GM18870 (cell line): ENCODE measurements around the gene MED22.
"Not testable (repeated sequence)": the region's sequence is repeated elsewhere in the genome, so short reads cannot be mapped to it uniquely, and the experiment has no call there.

Source experiments
- ATAC-seq: cut with Tn5 transposase; IDR thresholded peaks from one replicate; pipeline ENCODE4 v1.9.1; 2021; ENCODE audit warnings: moderate library complexity; ENCODE audit not compliant: unreplicated experiment

MED22 gene

DNA sequence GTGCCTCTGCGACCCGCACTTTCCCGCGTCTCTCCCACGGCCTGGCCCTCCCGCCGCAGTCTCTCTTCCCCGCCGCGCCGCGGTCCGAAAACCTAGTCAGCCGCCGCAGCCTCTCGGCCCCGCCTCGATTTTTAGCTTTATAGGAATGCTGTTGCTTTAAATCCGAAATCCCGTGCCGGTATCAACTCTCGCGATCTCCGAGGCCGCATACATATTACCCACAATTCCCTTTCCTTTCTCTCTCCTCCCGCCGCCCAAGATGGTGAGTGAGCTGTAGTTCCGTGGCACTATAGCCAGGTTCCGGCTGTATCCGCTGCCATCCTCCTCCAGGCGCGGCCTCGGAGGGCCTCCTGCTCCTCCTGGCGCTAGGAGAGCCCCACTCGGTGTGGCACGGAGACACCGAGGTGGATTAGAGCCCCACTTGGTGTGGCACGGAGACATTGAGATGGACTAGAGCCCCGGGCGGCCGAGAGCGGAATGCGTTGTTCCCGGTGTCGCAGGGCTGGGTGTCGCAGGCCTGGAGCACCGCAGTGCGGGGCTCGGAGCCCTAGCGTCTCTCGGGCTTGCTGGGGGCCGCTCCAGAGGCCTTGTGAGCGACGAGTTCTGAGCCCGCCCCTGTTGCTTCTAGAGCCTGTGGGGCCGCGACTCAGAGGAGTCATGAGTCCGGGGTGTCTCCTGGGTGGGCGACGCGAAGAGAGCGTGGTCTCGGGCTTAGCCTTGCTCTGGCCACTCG is at the start of gene MED22, which contains the start of gene RPL7A:
MED22 (minus strand) TSS at position 147 of the 733 bp plus-strand sequence. CDS start 1,469 bp downstream, outside the sequence.
RPL7A (plus strand) TSS at position 234 of the 733 bp plus-strand sequence; CDS start at position 260, 26 bp downstream.
- ATAC-seq, result peak; percentile 82

DNA sequence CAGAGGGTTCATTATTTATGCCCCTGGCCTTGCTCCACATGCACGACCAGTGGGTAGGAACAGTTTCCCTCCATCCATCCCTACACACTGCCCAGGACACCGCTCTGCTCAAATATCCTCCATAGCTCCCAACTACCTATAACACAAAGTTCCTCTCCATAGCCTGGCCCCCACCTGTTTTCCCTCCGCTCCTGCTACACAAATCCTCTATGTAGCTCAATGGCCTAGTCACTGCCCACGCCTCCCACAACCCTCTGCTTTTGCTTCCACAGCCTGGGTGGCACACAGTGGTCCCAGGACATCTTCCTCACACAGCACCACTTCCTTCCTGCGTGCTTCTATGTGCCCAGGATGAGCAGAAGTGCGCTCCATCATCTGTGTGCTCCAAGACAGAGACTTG is 49.4 kb upstream of the MED22 start:
- no peak for ATAC-seq

GRCh38 chr9:133396952-133397351 is 49.0 kb upstream of the MED22 start:
- ATAC-seq, result no peak

GRCh38 chr9:133394687-133395271 is 46.8 kb upstream of the MED22 start:
- ATAC-seq, result no peak

DNA sequence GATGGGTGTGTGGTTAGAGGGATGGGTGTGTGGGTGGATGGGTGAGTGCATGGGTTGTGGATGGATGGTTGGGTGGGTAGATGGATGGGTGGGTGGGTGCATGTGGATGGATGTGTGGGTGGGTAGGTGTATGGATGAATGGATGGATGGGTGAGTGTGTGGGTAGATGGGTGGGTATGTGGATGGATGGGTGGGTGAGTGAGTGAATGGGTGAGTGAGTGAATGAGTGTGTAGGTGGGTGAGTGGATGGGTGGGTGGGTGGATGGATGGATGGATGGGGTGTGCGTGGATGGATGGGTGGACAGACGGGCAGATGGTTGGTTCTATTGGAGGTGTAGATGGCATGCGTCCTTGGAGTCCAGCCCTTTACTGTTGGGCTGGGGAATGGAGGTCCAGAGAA is 45.5 kb upstream of the MED22 start:
- ATAC-seq, result no peak

DNA sequence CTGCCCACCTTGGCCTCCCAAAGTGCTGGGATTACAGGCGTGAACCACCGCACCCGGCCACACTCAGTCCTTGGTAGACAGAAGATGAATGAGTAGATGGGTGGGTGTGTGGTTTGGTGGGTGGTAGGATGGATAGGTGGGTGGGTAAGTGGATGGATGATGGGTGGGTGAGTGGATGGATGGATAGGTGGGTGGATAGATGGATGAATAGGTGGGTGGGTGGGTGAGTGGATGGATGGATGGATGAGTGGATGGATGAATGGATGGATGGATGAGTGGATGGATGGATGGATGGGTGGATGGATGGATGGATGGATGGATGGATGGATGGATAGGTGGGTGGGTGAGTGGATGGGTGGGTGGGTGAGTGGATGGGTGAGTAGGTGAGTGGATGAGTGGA is 44.4 kb upstream of the MED22 start:
- not testable (repeated sequence) for ATAC-seq

GRCh38 chr9:133391449-133391848 is 43.5 kb upstream of the MED22 start:
- not testable (repeated sequence) for ATAC-seq

DNA sequence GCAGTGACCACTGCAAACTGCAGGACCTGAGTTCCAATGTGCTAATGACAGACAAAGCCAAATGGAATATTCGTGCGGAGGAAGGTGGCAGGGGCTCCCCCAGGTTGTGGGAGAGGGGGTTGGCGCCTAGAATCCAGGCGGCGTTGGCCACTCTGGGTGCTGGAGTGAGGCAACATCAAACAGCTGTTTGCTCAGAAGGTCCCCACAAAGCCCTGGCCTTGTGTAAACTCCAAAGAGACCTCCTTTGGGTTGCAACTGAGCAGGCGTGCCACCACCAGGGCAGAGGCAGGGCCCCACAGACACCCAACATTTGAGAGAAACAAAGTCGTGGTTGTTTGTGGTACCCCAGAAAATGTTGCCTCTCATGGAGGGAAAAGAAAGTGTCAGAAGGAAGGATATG is 42.8 kb upstream of the MED22 start:
- ATAC-seq, result no peak

- ATAC-seq, result no peak
Observed at GRCh38 chr9:133389562-133389961, 41.6 kb upstream of the MED22 start.

GRCh38 chr9:133389025-133389557 is 41.2 kb upstream of the MED22 start:
- ATAC-seq, result no peak

DNA sequence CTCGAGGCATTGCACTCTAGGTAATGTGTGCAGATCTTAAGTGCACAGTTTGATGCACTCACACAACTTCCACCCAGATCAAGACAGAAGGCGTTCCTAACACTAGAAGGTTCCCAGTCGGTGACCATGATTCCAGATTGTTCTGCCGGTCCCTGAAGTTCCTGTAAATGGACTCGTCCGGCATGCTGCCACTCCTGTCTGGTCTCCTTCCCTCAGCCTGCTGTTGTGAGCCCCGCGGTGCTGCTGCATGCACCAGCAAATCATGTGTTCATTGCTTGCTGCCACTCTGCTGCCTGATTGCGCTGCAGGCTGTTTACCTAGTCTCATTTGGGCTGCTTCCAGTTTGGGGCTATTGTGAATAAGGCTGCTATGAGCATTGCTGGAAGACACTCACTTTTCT is 39.7 kb upstream of the MED22 start:
- no peak for ATAC-seq

DNA sequence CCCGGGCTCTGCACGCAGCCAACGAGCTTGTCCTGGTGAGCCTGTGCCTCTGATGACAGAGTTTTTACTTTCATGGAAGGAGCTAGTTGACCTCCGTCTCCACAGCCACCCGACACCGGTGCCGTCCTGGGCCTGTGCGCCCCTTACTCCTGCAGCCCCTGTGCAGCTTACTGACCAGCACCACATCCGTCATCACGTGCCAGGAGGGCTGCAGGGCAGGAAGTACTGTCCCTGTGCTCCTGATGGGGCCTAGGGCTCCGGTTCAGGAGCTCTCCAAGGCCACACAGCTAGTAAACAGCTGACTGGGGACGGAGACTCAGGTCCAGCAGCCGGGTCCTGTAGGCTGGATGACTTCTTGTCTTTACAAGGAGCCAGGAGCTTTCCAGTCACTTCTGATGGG is 38.4 kb upstream of the MED22 start:
- no peak for ATAC-seq

- no peak for ATAC-seq
Observed at GRCh38 chr9:133385452-133385851, 37.5 kb upstream of the MED22 start.

GRCh38 chr9:133384736-133385321 is 36.9 kb upstream of the MED22 start:
- no peak for ATAC-seq

DNA sequence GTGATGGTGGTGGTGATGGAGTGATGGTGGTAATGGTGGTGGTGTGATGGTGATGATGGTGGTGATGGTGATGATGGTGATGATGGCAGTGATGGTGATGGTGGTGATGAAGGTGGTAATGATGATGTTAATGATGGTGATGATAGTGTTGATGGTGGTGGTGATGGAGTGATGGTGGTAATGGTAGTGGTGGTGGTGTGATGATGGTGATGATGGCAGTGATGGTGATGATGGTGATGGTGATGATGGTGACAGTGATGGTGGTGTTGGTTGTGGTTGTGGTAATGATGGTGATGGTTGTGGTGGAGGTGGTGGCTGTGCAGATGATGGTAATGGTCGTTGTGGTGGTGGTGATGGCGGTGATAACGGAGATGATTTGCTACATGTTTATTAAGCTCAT is 35.5 kb upstream of the MED22 start:
- no peak for ATAC-seq

DNA sequence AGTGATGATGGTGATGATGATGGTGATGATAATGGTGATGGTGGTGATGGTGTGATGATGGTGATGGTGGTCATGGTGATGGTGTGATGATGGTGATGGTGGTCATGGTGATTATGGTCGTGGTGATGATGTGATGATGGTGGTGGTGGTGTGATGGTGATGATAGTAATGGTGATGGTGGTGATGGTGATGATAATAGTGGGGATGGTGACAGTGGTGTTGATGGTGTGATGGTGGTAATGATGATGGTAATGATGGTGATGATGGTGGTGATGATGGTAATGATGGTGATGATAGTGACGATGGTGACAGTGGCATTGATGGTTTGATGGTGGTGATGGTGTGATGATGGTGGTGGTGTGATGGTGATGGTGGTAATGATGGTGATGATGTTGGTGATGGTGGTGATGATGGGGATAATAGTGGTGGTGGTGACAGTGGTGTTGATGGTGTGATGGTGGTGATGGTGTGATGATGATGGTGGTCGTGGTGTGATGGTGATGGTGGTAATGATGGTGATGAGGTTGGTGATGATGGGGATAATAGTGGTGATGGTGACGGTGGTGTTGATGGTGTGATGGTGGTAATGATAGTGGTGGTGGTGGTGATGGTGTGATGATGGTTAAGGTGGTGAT is 34.7 kb upstream of the MED22 start:
- no peak for ATAC-seq

DNA sequence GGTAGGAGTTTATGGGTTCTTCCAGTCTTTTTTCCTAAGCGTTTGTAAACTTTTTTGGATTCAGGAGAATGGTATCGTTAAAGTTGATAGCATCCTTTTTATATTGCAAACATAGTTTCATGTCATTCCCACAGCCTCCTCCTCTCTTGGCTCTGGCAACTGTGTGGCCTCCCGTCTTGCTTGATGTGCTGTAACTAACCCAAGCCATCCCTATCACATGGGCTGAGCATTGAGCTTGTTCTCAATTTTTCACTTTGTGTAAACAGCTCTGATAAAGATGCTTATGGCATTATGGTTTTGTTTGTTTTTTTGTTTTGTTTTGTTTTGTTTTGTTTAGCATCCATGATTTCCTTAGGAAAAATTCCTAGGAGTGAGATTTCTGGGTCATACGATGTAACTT is 32.8 kb upstream of the MED22 start:
- ATAC-seq, result no peak

GRCh38 chr9:133379153-133380086 is 31.5 kb upstream of the MED22 start:
- no peak for ATAC-seq

DNA sequence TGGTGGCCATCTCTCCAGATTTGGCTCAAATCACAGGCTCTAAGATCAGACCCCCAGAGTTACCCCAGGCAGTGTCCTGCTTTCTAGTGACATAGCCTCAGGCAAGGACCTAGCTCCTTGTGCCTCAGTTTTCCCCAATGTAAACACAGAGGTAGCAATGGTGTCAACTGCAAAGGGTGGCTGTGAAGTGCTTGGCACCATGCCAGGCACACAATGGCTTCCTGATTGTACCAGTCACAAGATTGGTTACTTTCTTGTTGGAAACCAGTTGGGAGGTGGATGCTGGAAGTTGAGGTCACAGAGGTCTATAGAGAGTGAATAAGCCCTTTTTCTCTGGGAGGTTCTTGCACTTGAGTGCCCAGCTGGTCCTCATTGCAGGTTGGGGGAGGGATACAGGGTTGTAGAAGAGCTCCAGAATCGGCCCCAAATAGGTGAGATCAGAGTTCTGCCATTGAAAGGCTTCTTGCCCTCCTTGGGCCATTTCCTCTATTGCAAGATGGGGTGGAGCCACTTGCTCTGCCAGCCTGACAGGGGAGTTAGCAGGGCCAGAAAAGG is 30.6 kb upstream of the MED22 start:
- ATAC-seq, result no peak

GRCh38 chr9:133377721-133378216 is 29.8 kb upstream of the MED22 start:
- ATAC-seq, result no peak
